HL-60 (cell line): ENCODE results near the gene ARL4C.

Experiments
- DNase-seq, 2 experiments: peaks; one replicate each; pipeline ENCODE4 v3.0.0-alpha.2; 2010 to 2020; ENCODE audit warnings: low read depth in 1 of 2, low spot score in 1 of 2
- H3K27ac ChIP-seq: fragments of 250-450 bp; sonication (Bioruptor Pico); replicated peaks from 2 replicates; pipeline ENCODE4 v1.5.1; 2020; ENCODE audit warnings: mild to moderate bottlenecking, moderate library complexity
- H3K27me3 ChIP-seq: fragments of 250-450 bp; sonication (Bioruptor Pico); 2 replicates; pipeline ENCODE4 v1.5.1; 2021; ENCODE audit warnings: mild to moderate bottlenecking, moderate library complexity; ENCODE audit not compliant: insufficient read depth, poor library complexity, severe bottlenecking
- H3K4me3 ChIP-seq: replicated peaks from 2 replicates; pipeline ENCODE4 v1.5.1; 2011; ENCODE audit warnings: mild to moderate bottlenecking, control low read depth, low read length; ENCODE audit not compliant: insufficient read depth
- CTCF ChIP-seq: IDR thresholded peaks from one replicate; pipeline ENCODE4 v1.5.1; 2011; ENCODE audit warnings: low read length, control low read depth, inconsistent platforms; ENCODE audit not compliant: insufficient read depth
- GABPA ChIP-seq: IDR thresholded peaks from 2 replicates; pipeline ENCODE4 v1.6.1; 2012; ENCODE audit warnings: low read depth
- POLR2AphosphoS5 ChIP-seq: IDR thresholded peaks from 2 replicates; pipeline ENCODE4 v1.6.1; 2012; ENCODE audit warnings: low read depth
- SPI1 ChIP-seq: IDR thresholded peaks from 2 replicates; pipeline ENCODE4 v1.6.1; 2012; ENCODE audit warnings: low read depth, mild to moderate bottlenecking, borderline replicate concordance
- TF ChIP-seq, protein P1 (sequence below): IDR thresholded peaks from 2 replicates; pipeline ENCODE4 v1.6.1; 2012; ENCODE audit warnings: low read depth; ENCODE audit not compliant: insufficient replicate concordance

ARL4C gene

DNA sequence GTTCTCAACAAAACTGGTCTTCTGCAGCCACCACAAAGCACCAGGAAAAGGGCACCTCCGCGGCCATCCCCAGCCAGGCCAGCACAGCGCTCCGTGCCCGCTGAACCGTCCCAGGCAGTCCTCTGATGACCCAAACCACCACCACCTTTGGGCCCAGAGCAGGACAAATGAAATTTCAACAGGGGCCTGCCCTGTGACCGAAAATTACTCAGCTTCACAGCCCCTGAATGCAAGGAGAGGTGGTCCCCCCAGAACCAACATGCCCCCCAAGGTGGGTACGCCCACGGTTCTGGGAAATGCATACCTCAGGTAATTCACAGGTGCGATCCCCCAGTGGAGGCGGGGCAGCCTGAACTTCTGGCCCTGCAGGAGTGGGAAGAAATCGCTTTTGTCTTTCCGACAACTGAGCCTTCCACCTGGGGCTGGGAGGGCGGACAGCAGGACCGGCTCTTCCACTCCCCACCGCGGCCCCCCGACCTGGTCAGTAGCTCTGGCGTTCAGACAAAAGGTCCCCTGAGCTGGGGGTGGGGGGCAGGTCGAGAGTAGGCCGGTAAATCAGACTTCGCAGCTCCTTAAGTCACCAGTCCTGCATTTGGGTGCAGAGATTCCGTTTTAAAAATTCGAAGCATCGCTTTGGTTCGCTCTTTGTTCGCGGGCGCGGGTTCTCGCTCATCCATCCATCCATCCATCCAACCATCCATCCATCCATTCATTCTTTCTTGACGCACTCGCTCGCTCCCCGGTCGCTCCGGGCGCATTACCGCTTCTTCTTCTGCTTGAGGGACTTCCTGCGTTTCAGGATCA lies 1.4 kb downstream of the ARL4C start:
- TF ChIP-seq, protein P1, sequence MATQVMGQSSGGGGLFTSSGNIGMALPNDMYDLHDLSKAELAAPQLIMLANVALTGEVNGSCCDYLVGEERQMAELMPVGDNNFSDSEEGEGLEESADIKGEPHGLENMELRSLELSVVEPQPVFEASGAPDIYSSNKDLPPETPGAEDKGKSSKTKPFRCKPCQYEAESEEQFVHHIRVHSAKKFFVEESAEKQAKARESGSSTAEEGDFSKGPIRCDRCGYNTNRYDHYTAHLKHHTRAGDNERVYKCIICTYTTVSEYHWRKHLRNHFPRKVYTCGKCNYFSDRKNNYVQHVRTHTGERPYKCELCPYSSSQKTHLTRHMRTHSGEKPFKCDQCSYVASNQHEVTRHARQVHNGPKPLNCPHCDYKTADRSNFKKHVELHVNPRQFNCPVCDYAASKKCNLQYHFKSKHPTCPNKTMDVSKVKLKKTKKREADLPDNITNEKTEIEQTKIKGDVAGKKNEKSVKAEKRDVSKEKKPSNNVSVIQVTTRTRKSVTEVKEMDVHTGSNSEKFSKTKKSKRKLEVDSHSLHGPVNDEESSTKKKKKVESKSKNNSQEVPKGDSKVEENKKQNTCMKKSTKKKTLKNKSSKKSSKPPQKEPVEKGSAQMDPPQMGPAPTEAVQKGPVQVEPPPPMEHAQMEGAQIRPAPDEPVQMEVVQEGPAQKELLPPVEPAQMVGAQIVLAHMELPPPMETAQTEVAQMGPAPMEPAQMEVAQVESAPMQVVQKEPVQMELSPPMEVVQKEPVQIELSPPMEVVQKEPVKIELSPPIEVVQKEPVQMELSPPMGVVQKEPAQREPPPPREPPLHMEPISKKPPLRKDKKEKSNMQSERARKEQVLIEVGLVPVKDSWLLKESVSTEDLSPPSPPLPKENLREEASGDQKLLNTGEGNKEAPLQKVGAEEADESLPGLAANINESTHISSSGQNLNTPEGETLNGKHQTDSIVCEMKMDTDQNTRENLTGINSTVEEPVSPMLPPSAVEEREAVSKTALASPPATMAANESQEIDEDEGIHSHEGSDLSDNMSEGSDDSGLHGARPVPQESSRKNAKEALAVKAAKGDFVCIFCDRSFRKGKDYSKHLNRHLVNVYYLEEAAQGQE = no peak
- TF ChIP-seq SPI1 = no peak
- Histone ChIP-seq H3K27ac (no peak overlapping the region), H3K27me3 (no peaks in the 10 kb centered on the region), H3K4me3 (peak overlapping the region; percentile 62)
- no peak for DNase-seq

GRCh38 chr2:234494361-234495250 lies 2.3 kb downstream of the ARL4C start:
- Histone ChIP-seq H3K27ac (no peak overlapping the region), H3K27me3 (no peaks in the 10 kb centered on the region), H3K4me3 (peak overlapping the region; percentile 62)
- TF ChIP-seq, protein P1 = no peak
- TF ChIP-seq SPI1 (no peak), POLR2AphosphoS5 (no peak), CTCF (no peak)
- no peak for DNase-seq

DNA sequence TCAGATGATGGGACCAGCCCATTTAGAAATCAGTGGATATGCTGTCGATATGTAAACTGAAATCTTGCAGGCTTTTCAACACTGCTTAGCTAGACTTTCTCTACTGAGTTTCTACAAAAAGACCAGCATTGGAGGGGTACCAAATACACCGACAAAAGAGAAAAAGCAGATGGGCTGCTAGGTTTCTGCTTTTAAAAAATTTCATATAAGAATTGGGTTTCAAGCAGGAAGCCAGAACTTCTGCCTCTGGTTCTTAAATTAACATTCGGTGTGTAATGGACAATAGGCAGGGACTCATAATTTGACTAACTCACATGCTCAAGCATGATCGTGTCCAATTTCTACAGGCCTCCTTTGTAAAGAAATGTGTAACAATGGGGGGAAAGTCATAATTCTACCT lies 3.1 kb downstream of the ARL4C start:
- TF ChIP-seq, protein P1 = no peak
- TF ChIP-seq POLR2AphosphoS5 (no peak), CTCF (no peak), SPI1 (no peak), GABPA (no peak)
- Histone ChIP-seq H3K27ac (no peak overlapping the region), H3K4me3 (no peak overlapping the region), H3K27me3 (no peaks in the 10 kb centered on the region)
- DNase-seq = no peak
